DMS53 (cell line): Measurements from ENCODE around the gene TRMT112.
A peak's percentile ranks its signal among the peaks of the same experiment; 100 is the strongest.

Experiments used
- DNase-seq: peaks from one replicate; lab custom pipeline; 2025; lab: John Stamatoyannopoulos, UW

The TRMT112 gene

DNA sequence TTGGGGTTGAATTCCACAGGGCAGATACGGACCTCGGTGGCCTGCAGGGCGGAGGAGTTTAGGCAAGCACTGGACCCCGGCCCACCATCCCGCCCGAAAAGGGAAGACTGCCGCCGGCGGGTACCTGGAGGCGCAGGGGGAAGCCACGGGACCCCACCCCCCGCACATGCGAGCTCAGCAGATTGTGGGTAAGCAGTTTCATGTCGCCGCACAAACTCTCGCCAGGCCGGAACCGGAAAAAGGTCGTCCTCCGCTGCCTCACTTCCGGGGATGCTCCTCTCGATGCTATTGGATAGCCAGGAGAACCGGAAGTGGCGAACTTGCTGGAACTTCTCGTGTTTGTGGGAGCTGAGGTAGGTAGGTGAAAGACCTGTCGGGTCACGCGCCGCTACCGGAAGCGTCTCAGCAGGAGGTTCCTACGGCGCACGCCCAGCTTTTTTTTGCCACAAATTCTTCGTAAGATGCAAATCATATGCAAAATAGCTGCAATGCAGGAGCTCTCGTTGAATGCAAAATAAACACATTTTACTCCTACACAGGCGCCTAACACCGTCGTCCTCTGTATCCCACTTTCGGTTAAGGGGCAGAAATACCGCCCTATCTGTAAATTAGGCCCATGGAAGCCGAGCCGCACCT is at the start of gene TRMT112:
TSS of gene TRMT112 (minus strand) at position 235 of the 636 bp plus-strand sequence. CDS start at position 202, 33 bp downstream.
- DNase-seq, result peak; percentile 100

GRCh38 chr11:64366751-64367150 is 49.4 kb upstream of the TRMT112 start:
- DNase-seq, result no peak

DNA sequence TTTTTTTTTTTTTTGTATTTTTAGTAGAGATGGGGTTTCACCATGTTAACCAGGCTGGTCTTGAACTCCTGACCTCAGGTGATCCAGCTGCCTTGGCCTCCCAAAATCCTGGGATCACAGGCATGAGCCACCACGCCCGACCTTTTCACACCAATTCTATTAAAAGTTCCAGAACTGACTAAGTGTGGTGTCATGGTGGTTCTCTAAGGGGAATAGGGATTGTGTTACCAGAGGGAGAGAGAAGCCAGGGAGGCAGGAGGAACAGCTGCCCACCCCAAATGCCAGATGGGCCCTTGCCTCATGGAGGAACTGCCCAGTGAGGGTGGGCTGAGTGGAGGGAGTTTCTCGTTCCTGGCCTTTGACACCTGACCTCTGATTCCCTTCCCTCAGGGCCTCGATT is 47.6 kb upstream of the TRMT112 start:
- DNase-seq, result no peak

DNA sequence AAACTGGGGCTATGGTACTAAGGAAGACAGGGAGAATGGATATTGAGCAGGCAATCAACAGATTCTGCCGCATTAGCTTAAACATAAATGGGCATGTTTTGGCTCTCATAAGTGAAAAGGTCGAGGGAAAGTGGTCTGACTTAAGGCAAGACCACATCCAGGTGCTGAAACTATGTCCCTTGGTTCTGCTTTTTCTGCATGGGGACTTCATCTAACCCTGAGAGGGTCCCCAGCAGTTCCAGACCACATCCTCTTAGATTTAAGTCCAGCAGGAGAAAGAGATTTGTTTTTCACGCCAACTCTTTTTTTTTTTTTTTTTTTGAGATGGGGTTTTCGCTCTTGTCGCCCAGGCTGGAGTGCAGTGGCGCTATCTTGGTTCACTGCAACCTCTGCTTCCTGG is 47.1 kb upstream of the TRMT112 start:
- DNase-seq, result no peak

- DNase-seq, result no peak
Measured at GRCh38 chr11:64362339-64362738, 45.0 kb upstream of the TRMT112 start.

DNA sequence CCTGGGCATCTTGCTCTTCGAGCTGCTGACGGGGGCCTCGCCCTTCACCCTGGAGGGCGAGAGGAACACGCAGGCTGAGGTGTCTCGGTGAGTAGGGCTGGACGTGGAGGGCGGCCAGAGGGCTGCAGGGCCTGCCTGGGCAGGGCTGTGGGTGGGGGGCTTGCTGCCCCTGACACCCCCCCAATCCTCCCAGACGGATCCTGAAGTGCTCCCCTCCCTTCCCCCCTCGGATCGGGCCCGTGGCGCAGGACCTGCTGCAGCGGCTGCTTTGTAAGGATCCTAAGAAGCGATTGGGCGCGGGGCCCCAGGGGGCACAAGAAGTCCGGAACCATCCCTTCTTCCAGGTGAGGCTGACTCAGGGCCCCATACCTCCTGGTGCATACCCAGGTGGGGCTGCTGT is 44.3 kb upstream of the TRMT112 start:
- DNase-seq, result no peak

DNA sequence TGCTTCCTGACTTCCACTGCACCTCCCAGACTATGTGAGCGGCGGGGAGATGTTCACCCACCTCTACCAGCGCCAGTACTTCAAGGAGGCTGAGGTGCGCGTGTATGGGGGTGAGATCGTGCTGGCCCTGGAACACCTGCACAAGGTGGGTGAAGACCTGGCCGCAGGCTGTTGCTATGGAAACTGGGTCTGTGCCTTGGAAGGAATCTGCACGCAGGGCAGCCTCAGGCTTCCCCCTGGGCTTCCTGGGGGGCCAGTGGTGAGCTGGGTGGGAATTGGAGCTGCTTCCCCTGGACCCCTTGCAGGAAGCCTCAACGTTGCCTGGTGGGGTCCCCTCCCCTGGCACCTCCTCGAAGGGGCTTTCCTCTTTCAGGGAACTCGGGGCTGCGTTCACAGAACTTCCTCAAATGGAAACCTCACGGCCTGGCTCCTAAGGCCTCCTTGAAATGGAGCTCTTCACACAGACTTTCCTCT is 43.1 kb upstream of the TRMT112 start:
- DNase-seq, result no peak

DNA sequence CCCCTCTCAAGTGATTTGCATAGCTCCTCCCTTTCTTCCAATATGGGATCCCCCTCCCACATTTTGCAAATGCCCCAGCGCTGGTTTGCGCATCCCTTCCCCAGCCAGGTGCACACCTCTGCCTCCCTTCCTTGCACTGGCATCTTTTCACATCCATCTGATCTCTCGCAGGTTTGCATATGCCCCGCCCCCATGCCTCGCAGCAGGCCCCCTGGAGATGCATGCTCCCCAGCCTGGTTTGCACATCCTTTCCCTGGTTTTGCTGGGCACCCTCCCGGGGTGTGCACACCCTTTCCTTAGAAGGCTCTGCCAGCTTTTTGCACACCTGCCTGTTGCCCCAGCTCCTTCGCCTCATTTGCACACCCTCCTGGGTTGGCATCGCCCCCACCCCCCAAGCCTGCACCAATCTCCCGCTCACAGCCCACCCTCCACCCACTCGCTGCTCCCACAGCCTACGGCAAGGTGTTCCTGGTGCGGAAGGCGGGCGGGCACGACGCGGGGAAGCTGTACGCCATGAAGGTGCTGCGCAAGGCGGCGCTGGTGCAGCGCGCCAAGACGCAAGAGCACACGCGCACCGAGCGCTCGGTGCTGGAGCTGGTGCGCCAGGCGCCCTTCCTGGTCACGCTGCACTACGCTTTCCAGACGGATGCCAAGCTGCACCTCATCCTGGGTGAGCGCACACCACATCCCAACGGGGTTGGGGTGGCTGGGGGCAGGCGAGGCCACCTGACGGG is 42.5 kb upstream of the TRMT112 start:
- no peak for DNase-seq

DNA sequence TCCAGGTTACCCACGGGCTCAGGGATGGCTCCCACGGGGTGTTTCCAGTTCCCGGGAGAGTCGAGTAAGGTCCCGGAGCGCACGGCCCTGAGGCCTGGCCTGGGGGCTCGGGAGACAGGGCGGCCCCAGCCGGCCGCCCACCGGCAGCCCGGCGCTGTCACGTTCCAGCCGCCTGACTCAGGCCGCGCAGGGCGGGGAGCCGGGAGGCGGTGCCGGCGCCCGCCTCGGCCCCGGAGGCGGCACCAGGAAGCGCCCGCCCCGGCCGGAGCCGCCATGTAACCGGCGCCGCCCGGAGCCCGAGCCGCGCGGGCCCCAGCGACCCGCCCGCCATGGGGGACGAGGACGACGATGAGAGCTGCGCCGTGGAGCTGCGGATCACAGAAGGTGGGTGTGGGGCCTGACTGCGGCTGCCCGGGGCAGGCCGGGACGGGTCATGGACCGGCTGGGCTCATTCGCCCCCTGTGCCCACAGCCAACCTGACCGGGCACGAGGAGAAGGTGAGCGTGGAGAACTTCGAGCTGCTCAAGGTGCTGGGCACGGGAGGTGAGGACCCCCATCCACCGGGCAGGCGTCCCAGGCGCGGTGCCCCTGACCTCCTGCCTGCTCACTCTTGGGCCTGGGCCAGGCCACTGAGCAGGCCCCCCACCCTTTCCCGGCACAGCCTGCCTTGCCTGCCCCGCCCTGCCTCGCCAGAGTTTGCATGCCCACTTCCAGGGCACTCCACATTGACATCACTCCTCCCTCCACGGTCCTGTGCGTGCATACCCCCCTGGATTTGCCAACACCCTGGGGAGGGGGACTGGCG is 41.8 kb upstream of the TRMT112 start, which contains the start of gene RPS6KA4:
TSS of gene RPS6KA4 (plus strand) at position 256 of the 805 bp plus-strand sequence. CDS start at position 330, 74 bp downstream.
- peak; percentile 87 for DNase-seq

- no peak for DNase-seq
Measured at GRCh38 chr11:64358536-64358906, 41.2 kb upstream of the TRMT112 start.

DNA sequence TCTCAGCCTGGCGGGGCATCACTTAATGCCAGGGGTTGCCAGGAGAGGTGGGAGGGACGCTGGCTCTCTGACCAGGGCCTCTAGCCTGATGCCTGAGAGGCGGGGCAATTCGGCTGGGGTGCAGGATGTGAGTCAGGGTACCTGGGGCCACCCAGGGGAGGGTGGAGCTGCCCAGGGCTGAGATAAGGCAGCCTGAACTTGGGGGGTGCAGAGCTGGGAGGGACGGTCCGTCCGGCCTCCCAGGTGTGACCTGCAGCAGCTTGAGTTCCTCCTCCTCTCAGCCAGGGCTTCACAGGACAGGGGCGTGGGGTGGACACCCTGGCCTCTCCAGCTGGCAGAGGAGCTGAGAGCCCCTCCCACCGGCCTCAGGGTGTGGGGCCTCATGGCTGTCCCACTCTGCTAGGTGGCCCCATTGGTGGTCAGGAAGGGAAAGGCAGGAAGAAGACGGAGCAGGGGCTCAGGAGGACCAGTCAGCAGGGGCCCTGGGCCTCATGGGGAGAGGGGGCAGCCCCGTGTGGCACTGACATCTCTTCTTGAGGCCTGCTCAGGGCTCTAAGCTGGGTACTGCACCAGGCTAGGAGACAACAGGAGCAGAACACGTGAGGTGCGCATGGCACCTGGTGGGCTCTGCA is 40.7 kb upstream of the TRMT112 start:
- DNase-seq, result no peak

GRCh38 chr11:64357446-64357845 is 40.1 kb upstream of the TRMT112 start:
- no peak for DNase-seq

DNA sequence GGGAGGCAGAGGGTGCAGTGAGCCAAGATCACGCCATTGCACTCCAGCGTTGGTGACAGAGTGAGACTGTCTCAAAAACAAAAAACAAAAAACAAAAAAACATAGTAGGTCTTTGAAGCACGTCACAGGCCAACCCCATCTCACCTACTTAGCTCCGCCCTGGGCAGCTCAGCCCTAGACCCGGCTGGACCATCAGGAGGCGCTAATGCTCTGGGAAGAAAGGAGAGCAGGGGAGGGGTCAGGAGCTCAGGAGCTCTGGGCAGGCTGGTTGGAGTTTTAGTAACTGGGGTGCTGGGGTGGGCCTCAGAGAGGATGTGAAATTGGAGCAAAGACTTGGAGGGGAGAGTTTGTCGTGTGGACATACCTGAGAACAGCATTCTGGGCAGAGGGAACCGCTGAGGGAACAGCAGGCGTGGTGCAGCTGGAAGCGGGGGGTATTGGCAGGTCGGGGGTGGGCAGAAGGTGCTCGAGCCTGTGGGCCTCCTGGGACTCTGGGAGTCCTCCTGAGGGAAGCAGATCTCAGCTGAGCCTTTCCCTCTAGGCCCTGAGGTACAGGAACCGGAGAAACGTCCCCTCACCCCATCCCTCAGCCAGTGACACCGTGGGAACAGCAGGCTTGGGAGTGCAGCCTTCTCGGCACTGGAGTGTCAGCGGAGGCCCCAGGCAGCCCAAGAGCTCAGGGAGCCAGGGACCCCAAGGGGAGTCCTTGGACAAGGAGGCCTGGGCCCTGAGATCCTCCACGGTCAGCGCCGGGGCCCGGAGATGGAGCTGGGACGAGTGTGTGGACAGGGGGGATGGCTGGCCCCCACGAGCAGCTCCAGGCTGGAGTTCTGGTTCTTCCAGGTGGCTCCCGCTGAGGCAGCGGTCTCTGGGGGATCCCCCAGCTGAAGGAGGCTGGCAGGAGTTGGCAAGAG is 39.4 kb upstream of the TRMT112 start:
- DNase-seq, result peak; percentile 72

DNA sequence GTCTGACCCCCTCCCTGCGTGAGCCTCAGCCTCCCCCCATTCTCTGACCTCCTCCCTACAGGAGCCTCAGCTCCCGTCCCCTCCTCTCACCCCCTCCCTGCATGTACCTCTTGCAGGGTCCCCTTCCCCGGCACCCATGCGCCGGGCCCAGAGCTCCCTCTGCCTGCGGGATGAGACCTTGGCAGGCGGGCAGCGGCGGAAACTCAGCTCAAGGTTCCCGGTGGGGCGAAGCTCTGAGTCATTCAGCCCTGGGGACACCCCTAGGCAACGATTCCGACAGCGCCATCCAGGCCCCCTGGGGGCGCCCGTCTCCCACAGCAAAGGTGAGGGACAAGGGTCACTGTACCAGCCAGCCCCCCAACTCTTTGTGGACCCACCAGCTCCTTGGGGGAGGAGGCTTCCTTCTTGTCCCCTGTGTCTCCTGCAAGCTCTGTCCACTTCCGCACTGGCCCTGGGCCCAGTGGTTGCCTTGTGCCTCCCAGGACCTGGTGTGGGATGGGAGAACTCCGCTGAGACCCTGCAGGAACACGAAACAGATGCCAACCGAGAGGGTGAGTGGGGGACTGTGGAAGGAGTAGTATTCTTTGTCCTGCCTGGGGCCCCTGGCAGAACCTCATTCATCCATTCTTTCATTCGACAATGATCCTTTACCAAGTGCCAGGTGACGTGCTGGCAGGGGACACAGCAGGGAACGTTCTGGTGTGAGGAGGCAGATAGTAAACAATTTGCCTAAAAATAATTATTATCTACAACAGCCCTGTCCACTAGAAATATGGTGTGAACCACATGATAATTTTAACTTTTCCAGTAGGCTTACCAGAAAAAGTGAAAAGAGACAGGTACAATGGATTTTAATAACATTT is 38.0 kb upstream of the TRMT112 start:
- peak; percentile 92 for DNase-seq

GRCh38 chr11:64353715-64354506 is 36.6 kb upstream of the TRMT112 start:
- DNase-seq, result no peak

DNA sequence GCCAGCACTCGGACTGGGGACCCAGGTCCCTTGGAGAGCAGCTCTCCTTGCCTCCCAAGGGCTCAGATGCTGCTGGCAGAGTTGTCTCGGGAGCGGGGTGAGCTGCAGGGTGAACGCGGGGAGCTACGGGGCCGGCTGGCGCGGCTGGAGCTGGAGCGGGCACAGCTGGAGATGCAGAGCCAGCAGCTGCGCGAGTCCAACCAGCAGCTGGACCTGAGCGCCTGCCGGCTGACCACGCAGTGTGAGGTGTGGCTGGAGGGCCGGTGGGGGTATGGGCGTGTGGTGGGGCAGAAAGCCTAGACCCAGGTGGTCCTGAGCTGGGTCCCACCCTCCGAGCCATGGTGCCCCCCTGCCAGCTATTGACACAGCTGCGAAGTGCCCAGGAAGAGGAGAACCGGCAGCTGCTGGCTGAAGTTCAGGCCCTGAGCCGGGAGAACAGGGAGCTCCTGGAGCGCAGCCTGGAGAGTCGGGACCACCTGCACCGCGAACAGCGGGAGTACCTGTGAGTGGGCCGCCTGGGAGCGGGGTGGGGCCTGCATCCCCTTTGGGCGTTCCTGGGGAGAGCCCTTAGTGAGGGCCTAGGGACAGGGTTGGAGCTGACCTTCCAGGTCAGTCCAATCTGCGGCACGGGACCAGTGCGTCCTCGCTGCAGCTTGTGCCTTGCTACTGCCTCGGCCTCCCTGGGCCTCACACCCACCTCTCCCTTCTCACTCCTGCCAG is 35.8 kb upstream of the TRMT112 start:
- peak; percentile 82 for DNase-seq

DNA sequence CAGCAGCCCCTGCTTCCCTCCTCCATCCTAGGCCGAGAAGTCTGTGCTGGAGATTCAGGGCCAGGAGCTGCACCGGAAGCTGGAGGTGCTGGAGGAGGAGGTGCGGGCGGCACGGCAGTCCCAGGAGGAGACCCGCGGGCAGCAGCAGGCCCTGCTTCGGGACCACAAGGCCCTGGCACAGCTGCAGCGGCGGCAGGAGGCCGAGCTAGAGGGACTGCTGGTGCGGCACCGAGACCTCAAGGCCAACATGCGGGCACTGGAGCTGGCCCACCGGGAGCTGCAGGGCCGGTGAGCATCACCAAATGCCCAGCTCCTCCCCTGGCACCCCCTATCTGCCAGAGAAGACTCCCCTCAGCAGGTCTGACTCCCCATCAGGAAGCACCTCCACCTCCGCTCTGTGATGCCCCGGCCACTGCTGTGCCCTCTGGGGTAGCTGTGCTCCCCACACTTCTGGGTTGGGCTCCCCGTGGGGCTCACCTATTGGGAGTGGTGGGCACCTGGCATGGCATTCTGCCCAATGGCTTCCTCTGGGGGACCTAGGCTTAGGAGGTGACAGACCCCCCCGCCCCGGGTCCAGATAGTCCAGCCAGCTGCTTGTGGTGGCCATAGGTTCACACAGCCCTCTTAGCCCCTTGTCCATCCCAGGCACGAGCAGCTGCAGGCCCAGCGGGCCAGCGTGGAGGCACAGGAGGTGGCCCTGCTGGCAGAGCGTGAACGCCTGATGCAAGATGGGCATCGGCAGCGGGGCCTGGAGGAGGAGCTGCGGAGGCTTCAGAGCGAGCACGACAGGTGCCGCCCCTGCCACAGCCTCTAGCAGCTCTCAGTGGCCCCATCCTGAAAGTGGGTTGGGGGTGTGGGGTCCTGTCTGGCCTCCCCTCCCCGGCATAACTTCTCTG is 35.0 kb upstream of the TRMT112 start:
- DNase-seq, result peak; percentile 77
